Stomach (tissue), 4 donors: ENCODE measurements around the gene COTL1.

Source experiments
- POLR2A ChIP-seq, 4 donors: fragments of 450-650 bp; IDR thresholded peaks; one replicate each; pipeline ENCODE4 v1.6.1; 2016; ENCODE audit warnings: antibody characterized with exemption in 4 of 4, control low read depth in 2 of 4, mild to moderate bottlenecking in 1 of 4, moderate library complexity in 1 of 4
- POLR2AphosphoS5 ChIP-seq, 3 donors: sonication (generic); formaldehyde crosslinking; IDR thresholded peaks; one replicate each; pipeline ENCODE4 v1.6.1; 2016; ENCODE audit warnings: antibody characterized with exemption in 3 of 3
- TF ChIP-seq, protein P1 (sequence below), 7 experiments: fragments of 450-650 bp in 4 of 7; fragments of 200-600 bp in 3 of 7; sonication (generic) in 3 of 7; IDR thresholded peaks; one replicate each; pipeline ENCODE4 v1.5.1; 2016 to 2019; ENCODE audit warnings: antibody characterized with exemption in 7 of 7, control low read depth in 2 of 7, mild to moderate bottlenecking in 1 of 7

DNA sequence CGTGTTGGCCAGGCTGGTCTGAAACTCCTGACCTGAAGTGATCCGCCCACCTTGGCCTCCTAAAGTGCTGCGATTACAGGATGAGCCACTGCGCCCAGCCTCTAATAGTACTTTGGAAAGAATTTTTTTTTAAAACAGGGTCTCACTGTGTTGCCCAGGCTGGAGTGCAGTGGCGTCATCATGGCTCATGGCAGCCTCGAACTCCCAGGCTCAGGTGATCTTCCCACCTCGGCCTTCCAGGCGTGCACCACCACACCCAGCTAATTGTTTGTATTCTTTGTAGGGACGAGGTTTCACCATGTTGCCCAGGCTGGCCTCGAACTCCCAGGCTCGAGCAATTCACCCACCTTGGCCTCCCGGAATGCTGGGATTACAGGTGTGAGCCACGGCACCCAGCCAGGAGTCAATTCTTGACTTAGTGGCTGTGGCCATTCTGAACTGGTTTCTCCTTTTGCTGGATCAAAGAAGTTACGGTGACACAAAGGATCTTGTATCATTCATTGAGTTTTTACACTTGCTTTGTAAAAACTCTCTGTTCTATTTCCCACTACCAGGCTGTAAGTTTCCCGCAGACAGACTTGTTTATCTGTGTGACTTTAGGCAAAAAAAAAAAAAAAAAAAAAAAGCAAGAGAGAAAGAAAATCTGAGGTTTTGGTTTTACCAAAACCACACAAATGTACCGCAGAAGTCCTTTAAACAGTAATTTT is 12.7 kb upstream of the COTL1 start:
- TF ChIP-seq, protein P1, sequence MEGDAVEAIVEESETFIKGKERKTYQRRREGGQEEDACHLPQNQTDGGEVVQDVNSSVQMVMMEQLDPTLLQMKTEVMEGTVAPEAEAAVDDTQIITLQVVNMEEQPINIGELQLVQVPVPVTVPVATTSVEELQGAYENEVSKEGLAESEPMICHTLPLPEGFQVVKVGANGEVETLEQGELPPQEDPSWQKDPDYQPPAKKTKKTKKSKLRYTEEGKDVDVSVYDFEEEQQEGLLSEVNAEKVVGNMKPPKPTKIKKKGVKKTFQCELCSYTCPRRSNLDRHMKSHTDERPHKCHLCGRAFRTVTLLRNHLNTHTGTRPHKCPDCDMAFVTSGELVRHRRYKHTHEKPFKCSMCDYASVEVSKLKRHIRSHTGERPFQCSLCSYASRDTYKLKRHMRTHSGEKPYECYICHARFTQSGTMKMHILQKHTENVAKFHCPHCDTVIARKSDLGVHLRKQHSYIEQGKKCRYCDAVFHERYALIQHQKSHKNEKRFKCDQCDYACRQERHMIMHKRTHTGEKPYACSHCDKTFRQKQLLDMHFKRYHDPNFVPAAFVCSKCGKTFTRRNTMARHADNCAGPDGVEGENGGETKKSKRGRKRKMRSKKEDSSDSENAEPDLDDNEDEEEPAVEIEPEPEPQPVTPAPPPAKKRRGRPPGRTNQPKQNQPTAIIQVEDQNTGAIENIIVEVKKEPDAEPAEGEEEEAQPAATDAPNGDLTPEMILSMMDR (IDR thresholded peaks at IDR 0.05): no peak
- TF ChIP-seq POLR2A (IDR thresholded peaks at IDR 0.05): no peak
- TF ChIP-seq POLR2AphosphoS5 (IDR thresholded peaks at IDR 0.05): no peak
